GM18870 (cell line): Measurements from ENCODE around the gene SAMD4A.
"Not testable (repeated sequence)": the region's sequence is repeated elsewhere in the genome, so short reads cannot be mapped to it uniquely, and the experiment has no call there.

Experiments
- ATAC-seq: cut with Tn5 transposase; IDR thresholded peaks from one replicate; pipeline ENCODE4 v1.9.1; 2021; ENCODE audit warnings: moderate library complexity; ENCODE audit not compliant: unreplicated experiment

The SAMD4A gene

DNA sequence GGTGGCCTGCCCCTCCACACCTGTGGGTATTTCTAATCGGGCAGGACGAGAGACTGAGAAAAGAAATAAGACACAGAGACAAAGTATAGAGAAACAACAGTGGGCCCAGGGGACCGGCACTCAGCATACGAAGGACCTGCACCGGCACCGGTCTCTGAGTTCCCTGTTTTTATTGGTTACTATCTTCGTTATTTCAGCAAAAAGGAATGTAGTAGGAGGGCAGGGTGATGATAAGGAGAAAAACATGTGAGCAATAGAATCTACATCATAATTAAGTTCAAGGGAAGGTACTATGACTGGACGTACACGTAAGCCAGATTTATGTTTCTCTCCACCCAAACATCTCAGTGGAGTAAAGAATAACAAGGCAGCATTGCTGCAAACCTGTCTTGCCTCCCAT lies 185.7 kb downstream of the SAMD4A start:
- ATAC-seq, result not testable (repeated sequence)

DNA sequence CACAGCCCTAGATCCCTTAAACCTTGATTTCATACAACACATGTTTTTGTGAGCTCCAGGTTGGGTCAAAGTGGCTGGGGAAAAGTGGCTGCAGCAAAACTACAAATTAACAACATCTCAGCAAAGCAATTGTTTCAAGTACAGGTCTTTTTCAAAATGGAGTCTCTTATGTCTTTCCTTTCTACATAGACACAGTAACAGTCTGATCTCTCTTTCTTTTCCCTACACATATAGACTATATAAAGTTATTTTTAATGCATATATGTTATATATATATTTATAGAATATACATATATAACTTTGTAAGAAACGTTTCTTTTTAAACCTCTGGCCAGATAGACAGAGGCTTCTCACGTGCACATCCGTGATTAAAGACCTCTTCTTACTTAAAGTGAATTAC lies 186.5 kb downstream of the SAMD4A start:
- ATAC-seq, result not testable (repeated sequence)

DNA sequence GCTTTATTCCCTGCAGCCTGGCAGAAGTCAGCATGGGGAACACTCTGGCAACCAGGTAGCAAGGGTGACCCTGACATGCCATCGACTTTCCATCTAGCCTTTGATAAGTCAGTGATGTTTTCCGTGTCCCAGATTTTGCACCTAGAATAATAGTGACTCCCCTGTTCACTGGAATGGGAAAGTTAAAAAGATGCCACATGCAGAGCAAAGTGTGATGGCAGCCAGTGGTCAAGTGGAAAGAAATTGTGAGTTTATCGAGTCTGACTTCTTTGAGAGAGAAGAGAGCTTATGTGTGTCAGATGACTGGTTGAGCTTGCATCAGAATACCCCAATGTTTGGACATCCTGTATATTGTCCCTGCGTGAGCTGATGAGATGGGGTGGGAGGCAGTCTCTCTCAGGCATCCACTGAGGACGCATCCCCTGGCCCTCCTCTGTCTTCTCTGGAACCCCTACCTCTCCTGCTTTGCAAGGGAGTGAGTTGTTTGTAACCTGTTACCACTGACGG lies 187.2 kb downstream of the SAMD4A start:
- no peak for ATAC-seq

DNA sequence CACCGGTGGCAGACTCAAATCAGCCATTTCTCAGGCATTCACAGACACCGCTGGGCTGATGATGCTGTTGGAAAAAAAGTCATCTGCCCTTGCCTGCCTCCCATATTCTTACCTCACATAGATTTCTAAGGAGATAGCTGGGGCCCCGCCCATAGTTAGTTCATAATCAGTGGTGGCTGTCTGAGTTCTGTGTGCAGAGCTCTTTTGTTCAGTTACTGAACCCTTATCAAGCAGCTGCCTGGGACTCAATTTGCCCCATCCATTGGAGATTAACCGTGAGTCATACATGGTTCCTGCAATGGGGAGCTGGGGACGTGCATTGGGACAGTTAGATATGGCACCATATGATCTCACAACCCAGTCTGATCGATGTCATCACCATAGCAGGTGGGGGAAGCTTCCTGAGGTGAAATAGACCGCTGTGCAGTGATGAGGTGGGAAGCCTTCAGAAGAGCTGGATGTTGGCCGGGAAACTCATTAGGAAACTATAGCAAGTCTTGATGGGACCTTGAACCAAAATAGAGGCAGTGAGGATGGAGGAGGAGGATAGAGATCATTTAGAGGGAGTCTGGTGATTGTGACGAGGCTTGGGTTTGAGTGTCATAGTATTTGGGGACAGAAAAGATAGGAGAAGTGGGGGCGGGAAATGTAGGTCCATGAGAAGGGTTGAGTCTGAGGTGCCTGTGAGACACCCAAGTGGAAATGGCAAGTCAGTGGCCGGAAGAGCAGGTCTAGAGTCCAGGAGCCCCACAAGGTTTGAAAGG lies 187.9 kb downstream of the SAMD4A start:
- no peak for ATAC-seq

DNA sequence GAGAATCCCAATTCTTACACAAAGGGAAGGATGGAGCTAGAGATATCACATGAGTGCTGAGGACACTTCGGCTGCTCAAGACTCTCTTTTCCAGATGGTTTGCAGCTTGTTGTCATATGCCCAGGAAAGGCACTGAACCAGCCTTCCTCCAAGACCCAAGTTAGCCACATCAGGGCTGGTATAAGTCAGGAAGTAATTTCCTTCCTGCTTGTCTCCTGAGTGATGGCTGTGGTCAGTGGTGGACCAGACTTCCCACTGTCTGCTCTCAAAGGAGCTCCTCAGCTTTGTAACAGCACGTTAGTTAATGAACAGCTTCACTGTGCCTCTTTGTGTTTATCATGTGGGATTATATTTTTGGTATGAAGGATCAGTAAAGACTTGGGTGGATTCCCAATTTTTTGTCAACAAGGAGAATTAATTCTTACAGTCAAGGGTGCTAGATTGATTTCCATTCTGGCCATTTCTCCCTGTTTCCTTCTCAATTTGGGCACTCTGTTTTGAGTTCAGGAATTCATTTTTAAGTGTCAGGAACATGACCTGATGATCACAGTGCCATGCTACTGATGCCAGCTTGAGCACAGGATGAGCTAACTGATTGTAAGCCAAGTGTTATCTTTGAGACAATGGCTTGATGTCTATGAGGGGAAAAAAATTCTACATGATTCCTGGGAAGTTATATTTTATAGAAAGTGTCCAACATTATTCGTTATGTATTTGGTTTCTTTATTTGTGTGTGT lies 189.9 kb downstream of the SAMD4A start:
- ATAC-seq, result no peak

DNA sequence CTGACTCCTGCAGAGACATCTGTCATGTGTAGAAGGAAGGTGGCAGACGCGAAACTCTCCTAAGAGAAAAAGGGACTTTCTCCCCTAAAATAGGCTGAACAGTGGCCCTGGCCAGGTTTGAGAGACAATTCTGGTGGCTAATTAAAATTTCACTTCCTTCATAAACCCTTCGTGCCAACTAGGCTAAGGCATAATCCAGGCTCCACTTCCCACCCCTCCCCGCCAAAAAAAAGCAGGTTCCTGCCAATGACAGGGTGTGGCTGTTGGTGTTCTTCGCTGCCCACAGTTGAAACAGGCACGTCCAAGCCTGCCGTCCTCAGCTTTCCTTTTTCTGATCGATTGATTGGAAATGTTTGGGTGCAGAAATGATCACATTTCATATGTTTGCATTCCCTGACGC lies 191.1 kb downstream of the SAMD4A start:
- ATAC-seq, result no peak

DNA sequence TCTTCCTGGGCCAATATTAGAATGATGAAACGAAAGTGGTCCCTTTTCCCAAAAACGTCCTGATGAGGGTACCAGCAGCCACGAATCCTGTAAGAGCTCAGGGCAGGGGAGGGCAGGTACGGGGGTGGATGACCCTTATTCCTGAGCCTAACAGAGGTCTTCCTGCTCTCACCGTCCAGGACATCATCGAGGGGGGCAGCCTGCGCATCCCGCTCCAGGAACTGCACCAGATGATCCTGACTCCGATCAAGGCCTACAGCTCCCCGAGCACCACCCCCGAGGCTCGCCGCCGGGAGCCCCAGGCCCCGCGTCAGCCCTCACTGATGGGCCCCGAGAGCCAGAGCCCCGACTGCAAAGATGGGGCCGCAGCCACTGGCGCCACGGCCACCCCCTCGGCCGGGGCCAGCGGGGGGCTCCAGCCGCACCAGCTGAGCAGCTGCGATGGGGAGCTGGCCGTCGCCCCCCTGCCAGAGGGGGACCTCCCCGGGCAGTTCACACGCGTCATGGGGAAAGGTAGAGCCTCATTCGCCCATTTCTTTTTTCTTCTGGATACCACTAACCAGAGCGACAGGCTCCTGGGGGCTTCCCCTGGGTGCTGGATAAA lies 193.2 kb downstream of the SAMD4A start:
- no peak for ATAC-seq

DNA sequence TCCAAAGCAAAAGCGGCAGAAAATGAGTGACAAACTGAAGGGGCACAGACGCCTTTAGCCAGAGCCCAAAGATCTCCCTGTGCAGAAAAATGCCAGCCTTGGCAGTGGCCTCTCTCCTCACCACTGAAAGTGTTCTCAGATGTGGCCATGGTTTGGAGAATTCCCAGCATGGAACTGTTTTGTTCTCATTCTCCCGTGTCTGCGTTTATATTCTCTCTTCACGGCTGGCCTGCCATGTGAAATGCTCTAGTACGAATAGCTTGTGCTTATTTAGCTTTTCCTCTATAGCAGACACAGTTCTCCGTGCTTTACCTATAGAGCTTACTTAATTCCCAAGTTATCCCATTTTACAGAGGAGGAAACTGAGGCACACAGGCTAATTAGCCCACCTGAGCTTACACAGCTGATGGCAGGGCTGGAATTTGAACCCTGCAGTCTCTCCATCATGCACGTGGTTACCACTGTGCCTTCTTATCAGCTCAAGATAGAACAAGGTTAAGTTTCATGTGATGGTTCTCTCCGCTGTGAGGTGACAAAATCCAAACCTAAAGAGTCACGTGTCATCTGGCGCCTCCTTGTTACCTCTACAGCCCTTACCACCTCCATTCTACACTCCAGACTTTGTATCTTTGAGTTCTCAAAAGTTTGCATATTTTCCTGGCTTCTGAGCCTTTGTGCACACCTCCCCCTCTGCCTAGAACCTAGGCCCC lies 194.1 kb downstream of the SAMD4A start:
- ATAC-seq, result no peak

DNA sequence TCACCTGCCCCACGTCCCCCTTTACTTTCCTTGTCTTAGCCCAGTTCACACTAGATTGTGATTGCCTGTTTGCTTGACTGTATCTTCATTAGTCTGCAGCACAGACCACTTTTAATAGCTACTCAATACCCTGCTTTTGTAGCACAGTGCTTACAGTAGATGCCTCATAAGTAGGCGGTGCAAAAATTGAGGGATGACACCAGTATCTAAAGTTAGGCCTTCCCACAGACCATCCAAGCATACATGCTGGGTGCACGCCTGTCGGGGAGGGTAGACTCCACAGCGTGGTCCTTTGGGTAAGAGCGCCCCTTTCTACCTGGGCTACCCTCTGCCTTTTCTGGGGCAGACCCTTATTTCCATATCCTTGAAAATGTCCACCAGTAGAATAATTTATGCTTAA lies 194.9 kb downstream of the SAMD4A start:
- no peak for ATAC-seq

DNA sequence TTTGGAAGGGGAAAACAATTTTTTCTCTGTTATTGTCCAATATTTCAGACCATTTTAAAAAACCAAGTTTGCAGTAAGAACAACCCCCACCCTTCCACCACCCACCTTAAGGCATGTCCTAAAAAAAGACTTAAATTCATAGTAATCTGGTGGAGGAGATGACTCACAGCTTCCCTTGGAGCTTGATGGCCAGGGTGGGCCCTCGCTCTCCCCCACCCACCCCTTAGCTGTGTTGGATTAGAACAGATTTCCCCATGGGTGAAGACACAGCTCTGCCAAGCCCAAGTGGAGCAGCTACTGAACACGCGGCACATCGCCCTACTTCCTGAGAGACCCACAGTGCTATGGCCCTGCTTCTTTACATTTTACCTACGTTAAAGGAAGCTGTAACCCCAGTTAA lies 195.4 kb downstream of the SAMD4A start:
- ATAC-seq, result no peak

DNA sequence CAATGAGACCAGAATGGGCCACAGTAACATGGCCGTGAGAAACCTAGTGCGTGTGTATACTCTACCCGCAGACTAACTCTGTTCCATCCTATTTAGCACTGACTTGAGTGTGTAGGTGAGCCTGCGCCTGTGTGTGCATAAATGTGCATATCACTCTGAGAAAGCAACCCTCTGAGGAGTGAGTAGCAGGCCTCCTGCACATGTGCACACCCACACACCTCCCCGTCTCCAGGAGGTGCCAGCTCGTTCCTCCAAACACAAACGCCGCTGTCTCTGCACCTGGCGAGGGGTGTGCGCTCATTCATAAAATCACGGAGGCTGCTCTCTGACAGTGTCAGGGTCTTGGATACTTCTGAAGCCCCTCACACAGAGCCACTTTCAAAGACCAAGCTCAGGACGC lies 196.8 kb downstream of the SAMD4A start:
- ATAC-seq, result no peak

DNA sequence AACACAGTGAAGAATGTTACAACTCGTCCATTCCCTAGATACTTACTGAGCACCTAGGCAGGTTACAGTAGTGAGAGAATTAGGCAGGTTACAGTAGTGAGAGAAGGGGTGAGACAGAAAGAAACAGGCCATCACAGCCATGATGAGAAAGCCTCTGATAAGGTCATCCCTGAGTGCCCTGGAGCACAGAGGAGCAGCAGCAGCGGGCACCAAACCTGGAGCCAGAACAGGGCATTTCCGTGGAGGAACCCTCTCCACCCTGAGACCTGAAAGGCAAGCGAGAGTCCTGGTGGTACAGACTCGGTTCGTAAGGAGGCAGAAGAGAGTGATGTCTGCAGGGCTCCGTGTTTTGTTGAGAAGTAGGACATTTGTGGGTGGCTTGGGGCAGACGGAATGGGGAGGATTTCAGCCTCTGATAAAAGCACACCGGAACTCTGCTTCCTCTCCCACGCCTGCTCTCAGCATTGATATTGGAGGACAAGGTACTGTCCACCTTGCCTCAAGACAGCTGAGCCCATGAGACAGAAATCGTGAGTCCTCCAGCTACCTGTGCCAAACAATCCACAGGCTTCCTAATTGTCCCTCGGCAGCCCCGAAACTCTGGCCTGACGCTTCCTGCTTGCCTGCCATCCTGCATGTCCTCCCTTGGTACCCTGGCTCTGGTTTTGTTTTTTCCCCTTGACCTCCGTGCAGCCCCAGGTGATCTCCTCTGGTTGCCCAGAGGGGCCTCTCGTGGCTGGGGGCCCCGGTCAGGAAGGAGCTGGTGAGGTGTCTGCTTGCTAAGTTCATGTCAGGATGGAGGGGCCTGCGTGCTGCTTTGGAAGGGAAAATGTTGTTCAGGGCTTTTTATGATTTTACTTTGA lies 199.6 kb downstream of the SAMD4A start:
- no peak for ATAC-seq

DNA sequence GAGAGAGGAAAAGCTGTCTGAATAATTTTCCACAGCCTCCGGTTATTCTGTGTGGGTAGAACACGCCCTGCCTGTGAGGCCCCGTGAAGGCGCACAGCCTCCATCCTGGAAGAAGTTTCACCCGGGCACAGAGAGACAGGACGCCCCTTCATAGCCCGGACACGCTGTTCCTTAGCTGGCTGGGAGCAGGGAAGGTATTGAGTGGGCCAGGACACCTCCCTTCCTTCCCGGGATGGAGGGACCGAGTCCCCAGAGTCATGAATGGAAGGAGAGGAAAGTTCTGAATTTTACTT lies 200.2 kb downstream of the SAMD4A start:
- no peak for ATAC-seq

DNA sequence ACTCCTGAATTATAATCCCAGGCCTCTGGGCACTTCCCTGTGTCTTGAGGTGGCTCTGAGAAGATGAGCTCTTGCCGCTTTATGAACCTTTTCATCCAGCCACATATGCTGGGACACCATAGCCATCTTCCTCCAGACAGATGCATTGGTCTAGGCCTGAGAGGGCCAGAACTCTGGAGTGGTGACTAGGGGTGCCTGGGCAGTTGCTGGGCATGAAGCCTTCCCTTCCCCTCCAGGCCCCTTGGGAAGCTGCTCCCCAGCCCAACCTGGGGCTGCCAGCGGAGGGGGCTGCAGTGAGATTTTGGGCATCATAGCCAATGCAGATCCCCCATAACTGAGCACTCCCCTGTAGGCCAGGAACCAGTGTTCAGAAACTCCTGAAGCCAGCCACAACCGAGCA lies 200.5 kb downstream of the SAMD4A start:
- no peak for ATAC-seq

DNA sequence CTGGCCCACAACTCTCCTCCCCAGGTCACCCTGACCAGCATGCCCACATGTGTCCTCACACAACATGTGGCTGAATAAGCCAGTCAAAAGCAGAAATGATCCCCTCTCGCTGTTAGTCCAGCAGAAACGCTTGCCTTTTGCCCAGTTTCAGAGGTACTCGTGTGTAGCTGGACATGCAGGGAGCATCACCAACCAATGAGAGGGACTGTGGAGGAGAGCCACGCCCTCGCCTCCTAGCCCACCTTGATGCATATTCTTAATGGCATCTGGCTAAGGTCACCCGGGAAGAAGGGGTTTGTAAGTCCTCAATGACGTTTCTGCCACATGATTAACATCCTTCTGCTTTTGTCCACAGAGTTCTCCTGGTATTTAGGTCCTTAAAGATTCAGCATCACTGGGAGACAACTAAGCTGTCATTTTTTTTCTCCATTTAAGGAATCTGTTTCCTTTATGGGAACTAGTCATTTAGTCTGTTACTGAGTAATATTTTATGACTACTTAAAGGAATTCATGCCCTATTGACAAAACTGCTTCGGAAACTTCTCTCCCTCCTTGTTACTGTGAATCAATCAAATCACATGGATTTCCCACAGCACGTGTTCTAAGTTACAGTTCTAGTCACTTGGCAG lies 201.7 kb downstream of the SAMD4A start:
- ATAC-seq, result no peak

DNA sequence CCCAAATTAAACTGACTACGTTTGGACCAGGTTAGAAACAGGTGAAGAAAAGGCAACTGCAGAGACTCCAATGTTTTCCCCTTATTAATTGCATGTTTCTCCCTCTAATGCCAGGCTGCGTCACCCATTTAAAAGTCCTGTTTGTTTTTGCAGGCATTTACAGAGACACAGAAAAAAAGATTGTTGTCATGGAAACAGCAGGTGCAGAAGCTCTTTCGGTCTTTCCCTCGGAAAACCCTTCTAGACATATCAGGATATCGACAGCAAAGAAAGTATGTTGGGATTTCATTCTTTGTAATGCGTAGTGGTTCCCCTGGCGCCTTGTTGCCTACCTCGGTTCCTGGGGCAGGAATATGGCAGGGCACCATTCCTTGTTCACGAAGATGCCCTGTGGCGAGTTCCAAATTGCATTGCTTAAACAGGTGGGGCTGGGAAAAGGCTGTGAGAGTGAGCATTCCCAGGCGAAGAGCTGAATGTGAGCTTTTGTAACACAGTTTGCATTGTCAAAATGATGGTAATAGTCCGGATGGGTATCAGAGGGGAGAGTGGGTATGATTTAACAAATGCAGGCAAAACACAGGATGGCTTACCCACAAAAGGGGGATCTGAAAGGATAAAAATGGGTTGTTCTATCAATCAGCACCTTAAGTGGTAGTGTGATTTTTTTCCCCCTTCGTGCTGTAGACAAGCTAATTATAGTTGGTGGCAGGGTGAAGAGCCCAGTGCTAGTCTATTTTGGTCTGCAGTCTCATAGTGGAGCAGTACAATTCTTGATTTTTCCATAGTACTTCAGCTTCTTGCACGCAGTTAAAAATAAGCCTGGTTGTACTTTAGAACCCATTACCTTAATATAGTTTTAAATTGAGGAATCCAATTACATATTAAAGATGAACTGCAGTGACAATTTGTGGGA lies 203.3 kb downstream of the SAMD4A start:
- ATAC-seq, result no peak

DNA sequence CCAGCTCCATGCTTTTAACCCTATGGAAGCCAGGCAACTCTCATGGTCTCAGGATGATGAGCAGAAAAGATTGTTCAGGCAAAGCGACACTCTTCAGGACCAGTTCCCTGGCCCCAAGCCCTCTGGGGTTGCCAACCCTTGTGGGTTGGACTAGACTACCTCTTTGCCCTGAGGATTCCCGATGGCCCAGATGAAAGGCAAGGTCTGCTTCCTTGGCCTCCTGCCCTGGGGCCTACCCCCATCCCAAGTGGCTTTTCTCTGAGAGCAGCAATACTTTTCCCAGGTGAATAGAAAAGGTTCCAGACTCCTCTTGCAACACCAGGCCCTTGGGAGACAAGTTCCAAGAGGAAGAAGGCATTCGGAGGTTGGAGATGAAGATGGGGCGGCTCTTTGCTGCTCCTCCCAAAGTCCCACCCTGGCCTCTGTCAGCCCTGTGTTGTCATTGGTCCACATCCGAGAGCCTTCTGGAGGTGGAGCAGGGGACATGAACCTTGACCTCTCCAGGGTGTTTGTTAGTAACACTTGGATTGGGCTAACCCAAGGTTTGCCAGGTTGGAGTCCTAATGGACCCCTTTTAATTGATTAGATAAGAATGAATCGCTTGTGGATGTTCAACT lies 204.6 kb downstream of the SAMD4A start:
- no peak for ATAC-seq

DNA sequence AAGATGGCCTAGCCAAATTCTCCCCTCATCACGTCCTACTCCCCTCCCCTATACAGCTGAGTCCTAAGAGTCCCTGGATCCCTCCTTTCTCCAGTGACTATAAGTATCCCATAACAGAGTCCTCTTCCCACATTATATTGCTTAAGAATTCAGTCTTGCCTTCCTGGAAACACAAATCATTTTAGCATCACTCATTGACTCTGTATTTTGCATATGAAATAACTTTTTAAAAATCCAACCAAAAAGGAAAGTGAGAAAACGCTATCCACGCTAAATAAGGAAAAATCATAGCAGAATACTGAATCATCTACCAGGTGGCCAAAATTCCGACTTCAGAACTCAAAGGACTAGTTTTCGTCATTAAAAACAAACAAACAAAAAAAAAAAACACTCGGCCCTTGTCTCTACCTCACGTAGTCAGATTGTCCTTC lies 205.5 kb downstream of the SAMD4A start:
- no peak for ATAC-seq
